Hematopoietic multipotent progenitor cell treated with erythropoietin and hydrocortisone succinate and interleukin-3 and kit ligand, for 17 days (in vitro differentiated cells): ENCODE measurements around the gene BRF1.
"Not testable (repeated sequence)": the region's sequence is repeated elsewhere in the genome, so short reads cannot be mapped to it uniquely, and the experiment has no call there.

ENCODE experiments used
- DNase-seq: peaks from one replicate; pipeline ENCODE4 v3.0.0-alpha.2; 2015; ENCODE audit warnings: low spot score

The BRF1 gene

GRCh38 chr14:105333020-105333490 is 32.3 kb upstream of the BRF1 start:
- no peak for DNase-seq

- DNase-seq = no peak
Observed at GRCh38 chr14:105332350-105332874, 31.6 kb upstream of the BRF1 start.

GRCh38 chr14:105331575-105332349 is 31.0 kb upstream of the BRF1 start:
- DNase-seq = no peak

GRCh38 chr14:105330491-105330895 is 29.7 kb upstream of the BRF1 start:
- DNase-seq = no peak

- no peak for DNase-seq
Observed at GRCh38 chr14:105329411-105330150, 28.8 kb upstream of the BRF1 start.

GRCh38 chr14:105328678-105329390 is 28.0 kb upstream of the BRF1 start:
- no peak for DNase-seq

- DNase-seq = no peak
Observed at GRCh38 chr14:105328070-105328677, 27.4 kb upstream of the BRF1 start.

GRCh38 chr14:105327695-105328045 is 26.9 kb upstream of the BRF1 start:
- not testable (repeated sequence) for DNase-seq

GRCh38 chr14:105326891-105327694 is 26.3 kb upstream of the BRF1 start:
- DNase-seq = no peak

- DNase-seq = no peak
Observed at GRCh38 chr14:105326568-105326867, 25.7 kb upstream of the BRF1 start.

- DNase-seq = no peak
Observed at GRCh38 chr14:105325716-105326567, 25.1 kb upstream of the BRF1 start.

- DNase-seq = no peak
Observed at GRCh38 chr14:105325303-105325702, 24.5 kb upstream of the BRF1 start.

GRCh38 chr14:105324871-105325270 is 24.1 kb upstream of the BRF1 start:
- no peak for DNase-seq

GRCh38 chr14:105324080-105324778 is 23.4 kb upstream of the BRF1 start:
- DNase-seq = no peak

GRCh38 chr14:105323663-105324062 is 22.9 kb upstream of the BRF1 start:
- DNase-seq = no peak

- no peak for DNase-seq
Observed at GRCh38 chr14:105322791-105323556, 22.2 kb upstream of the BRF1 start.

- no peak for DNase-seq
Observed at GRCh38 chr14:105317546-105317945, 16.7 kb upstream of the BRF1 start.

GRCh38 chr14:105316968-105317510 is 16.2 kb upstream of the BRF1 start:
- DNase-seq = no peak

GRCh38 chr14:105316577-105316941 is 15.8 kb upstream of the BRF1 start:
- no peak for DNase-seq
